Measurements from ENCODE around the gene NRGN.

- TF ChIP-seq EZH2phosphoT487 (IDR thresholded peaks at IDR 0.05; ENCODE audit: insufficient read depth, low read depth), result 0 out of 2 replicates have a peak, but pooled peaks have one; percentile 60
- no peak for TF ChIP-seq EZH2 (IDR thresholded peaks at IDR 0.05; ENCODE audit: insufficient read depth, poor library complexity, severe bottlenecking)
Observed at GRCh38 chr11:124745835-124746620, 6.3 kb downstream of the NRGN start.
